Measurements from ENCODE around the gene HS6ST2.

- no peak for TF ChIP-seq POLR2A (IDR thresholded peaks at IDR 0.05)
- TF ChIP-seq, protein P1, sequence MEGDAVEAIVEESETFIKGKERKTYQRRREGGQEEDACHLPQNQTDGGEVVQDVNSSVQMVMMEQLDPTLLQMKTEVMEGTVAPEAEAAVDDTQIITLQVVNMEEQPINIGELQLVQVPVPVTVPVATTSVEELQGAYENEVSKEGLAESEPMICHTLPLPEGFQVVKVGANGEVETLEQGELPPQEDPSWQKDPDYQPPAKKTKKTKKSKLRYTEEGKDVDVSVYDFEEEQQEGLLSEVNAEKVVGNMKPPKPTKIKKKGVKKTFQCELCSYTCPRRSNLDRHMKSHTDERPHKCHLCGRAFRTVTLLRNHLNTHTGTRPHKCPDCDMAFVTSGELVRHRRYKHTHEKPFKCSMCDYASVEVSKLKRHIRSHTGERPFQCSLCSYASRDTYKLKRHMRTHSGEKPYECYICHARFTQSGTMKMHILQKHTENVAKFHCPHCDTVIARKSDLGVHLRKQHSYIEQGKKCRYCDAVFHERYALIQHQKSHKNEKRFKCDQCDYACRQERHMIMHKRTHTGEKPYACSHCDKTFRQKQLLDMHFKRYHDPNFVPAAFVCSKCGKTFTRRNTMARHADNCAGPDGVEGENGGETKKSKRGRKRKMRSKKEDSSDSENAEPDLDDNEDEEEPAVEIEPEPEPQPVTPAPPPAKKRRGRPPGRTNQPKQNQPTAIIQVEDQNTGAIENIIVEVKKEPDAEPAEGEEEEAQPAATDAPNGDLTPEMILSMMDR (IDR thresholded peaks at IDR 0.05) = no peak
These were observed 100.4 kb downstream of the HS6ST2 start for GRCh38 chrX:132858018-132858417.
